Measurements from ENCODE around the gene DNMT3L.

GRCh38 chr21:44279354-44280260 is 17.9 kb upstream of the DNMT3L start:
- TF ChIP-seq CTCF (IDR thresholded peaks at IDR 0.05; ENCODE audit: poor library complexity) (no peak), EZH2phosphoT487 (IDR thresholded peaks at IDR 0.05; ENCODE audit: low read depth, severe bottlenecking, unreplicated experiment) (no peak), EZH2 (IDR thresholded peaks at IDR 0.05; ENCODE audit: borderline replicate concordance) (no peak)
